ENCODE measurements around the gene ENPP1.
"Not testable (repeated sequence)": the region's sequence is repeated elsewhere in the genome, so short reads cannot be mapped to it uniquely, and the experiment has no call there.

Gene ENPP1

GRCh38 chr6:131832363-131832762 is 24.5 kb downstream of the ENPP1 start:
- DNase-seq = no peak

GRCh38 chr6:131838051-131838450 is 30.2 kb downstream of the ENPP1 start:
- no peak for DNase-seq

- no peak for DNase-seq
Measured at GRCh38 chr6:131839388-131839787, 31.6 kb downstream of the ENPP1 start.

DNA sequence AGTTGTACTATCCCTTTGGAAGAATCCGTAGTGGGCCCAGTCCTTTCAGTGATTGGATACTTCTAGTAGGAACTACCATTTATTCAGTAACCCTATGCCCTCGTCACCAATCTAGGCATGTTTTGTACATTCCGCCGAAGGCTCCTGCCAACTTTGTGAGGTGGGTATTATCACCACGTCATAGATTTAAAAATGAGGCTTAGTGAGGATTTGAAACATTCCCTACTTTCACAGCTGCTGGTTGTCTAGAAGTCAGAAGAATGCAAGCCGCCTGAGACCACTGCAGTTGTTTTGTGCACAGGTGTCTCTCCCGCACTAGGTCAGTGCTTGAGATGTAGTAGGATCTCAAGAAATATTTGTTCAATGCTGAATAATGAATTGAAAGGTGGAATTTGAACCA is 32.6 kb downstream of the ENPP1 start:
- no peak for DNase-seq

DNA sequence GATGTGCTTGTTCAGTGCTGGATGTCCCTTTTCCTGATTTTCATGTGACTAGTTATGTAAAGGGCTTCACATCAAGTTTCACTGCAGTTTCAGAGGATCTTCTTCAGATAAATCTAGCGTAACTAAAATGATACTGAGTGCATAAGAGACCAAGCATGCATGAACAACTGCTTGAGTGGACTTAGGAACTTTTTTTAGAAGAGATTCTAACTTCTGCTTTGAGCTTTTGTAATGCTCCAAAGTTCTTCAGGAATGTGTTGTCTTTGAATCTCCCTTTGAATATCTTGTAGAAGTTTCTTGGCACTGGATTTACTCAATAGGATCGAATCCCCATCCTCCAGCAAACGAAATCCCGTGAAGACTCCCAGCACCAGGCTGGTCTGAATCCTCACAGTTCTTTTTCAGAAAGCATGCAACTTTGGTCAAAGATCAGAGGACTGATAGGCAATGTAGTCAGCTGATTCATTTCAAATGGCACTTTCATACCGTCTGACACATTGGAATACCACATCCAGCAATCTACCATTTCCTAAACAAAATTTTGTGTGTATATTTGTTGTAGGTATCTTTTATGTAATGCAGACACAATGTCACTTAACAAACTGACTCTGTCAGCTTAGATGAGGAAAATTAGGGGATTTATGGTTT is 33.2 kb downstream of the ENPP1 start:
- DNase-seq = no peak

- no peak for DNase-seq
Measured at GRCh38 chr6:131843768-131844167, 35.9 kb downstream of the ENPP1 start.

DNA sequence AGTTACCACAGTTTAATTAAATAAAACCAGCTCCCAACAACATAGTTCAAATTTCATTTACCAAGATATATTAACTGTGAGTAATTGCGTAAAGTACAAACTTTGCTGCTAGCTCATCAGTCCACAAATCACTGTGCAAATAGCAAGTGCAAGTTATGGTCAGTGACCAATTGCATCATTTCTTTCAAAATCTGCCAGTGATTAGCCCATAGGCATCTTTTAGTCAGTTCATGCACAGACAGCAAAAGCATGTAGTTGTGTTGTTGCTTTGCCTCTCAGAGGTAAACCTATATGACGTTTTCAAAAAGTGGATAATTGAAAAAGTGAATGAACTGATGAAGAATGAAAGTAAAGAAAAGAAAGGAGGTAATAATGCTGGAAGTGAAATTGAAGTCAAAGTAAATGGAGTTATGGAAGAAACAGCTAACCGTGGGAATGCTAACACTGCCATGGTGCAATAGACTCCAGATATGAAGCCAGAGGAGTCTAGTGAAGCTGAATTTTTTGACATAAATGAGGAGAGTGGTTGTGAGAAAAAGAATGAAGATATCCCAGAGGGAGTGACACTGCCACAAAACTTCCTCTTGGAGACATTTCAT is 36.5 kb downstream of the ENPP1 start:
- DNase-seq = no peak

DNA sequence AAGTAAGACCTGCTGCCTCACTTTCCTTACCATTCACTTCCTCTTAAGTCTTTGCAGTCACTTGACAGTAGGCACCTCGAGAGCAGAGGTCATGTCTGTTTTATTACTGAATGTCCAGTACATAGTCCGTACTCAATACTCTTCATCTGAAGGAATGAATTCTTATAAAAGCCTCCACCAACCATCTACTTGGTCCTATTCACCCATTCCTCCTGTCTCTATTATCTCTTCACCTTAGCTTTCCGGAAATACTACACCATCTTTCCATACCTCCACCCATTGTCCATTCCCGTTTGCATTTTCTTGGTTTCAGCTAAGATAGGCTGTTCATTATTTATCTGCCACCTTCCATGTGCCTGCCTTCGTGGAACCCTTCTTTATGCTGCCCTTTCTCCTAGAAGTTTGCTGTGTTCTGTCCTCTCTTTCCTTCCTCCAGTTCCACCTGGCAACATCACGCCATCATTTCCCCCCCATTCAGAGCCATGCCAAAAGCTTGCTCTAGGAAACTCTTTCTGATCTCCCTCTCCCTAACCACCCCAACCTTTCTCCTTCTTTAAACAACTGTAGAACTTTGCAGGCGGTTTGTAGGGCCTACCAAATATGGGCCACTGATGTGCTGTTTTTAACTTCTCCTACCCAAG is 38.3 kb downstream of the ENPP1 start:
- DNase-seq = no peak

- no peak for DNase-seq
Measured at GRCh38 chr6:131846905-131847304, 39.1 kb downstream of the ENPP1 start.

DNA sequence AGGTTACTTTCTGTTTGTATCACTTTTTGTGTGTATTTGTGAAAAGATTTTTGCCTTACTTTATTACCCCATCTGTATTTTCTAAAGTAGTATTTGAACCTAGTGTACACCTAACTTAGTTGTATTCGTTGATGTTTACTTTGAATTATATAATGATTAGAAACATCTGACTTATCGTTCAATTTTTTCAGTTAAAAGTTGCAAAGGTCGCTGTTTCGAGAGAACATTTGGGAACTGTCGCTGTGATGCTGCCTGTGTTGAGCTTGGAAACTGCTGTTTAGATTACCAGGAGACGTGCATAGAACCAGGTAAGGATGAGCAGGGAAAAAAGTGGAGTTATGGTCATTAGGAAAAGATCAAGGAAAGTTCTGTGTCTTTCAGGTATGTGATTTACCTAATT is 42.0 kb downstream of the ENPP1 start:
- DNase-seq = no peak

GRCh38 chr6:131851049-131851769 is 43.4 kb downstream of the ENPP1 start:
- DNase-seq = no peak

- DNase-seq = no peak
Measured at GRCh38 chr6:131852200-131852599, 44.4 kb downstream of the ENPP1 start.

DNA sequence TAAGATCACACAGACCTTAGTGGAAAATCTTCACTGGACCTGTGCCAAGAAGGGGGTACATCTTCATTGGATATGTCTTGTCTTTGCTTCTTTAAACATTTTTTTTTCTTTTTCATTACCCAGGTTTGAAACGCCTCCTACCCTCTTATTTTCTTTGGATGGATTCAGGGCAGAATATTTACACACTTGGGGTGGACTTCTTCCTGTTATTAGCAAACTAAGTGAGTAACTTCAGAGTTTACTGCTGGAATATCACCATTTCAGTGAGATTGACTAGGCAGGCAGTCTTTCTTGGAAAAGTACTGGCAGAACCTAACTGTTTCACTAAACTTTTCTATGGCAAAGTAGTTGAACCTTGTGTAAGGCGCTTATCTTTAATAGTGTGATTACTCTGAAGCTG is 47.0 kb downstream of the ENPP1 start:
- DNase-seq = no peak

DNA sequence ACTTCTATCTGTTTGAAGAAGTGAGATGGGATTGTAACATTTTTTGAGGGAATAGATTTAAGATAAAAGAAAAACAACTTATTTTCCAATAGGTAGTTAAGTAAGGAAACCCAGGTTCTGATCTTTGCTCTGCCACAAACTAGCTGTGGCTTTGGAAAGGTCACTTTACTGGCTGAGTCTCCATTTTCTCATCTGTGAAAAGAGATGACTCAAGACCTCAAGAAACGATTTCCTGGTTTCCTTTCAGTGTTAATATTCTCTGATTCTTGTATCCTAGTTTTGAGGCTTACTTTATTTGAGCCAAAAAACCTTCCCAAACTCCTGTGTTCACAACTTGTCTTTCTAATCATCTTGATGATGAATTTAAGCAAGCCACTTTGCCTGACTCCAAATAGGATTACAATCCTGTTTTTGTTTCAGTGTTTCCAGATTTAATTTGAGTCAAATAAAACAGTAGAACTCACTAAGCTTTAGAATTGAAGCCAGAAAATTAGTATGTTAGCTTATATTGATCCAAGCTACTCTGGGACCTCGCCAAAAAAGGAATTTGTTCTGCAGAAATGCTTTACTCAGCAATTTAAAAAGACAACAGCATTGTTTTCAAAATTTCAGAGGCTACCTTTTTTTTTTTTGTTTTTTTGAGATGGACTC is 51.1 kb downstream of the ENPP1 start:
- no peak for DNase-seq

DNA sequence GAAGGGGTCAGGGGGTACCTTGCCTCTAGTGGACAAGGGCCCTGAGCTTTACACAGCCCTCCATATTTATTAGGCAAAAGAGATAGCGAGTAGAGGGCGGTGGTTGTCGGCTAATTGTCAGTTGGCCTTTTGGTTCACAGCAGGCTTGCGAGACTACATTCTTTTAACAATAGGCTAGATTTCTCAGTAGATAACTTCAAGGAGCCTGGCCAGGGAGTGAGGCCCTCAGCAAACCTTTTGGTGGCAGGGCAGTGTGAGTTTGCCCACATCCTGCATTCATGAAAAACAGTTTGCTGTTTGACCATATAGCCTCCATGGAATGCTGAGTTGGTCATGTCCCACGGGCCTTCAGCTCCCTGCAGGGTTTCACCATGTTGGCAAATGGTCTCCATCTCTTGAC is 51.8 kb downstream of the ENPP1 start:
- not testable (repeated sequence) for DNase-seq

GRCh38 chr6:131861381-131861780 is 53.6 kb downstream of the ENPP1 start:
- no peak for DNase-seq

- DNase-seq = no peak
Measured at GRCh38 chr6:131862476-131862875, 54.7 kb downstream of the ENPP1 start.

DNA sequence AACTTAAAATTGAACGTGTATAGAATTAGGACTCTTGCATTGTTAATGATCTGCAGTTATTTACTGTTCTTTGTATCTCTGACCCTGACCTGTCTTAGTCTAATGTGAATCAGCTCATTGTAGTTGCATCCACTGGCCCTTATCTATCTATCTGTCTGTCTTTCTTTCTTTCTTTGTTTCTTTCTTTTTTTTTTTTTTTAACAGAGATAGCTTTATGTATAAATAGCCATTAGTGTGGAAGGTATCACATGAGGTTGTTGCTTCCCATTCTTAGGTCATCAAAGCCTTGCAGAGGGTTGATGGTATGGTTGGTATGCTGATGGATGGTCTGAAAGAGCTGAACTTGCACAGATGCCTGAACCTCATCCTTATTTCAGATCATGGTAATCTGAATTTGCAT is 59.9 kb downstream of the ENPP1 start:
- no peak for DNase-seq

- no peak for DNase-seq
Measured at GRCh38 chr6:131868836-131869235, 61.0 kb downstream of the ENPP1 start.

DNA sequence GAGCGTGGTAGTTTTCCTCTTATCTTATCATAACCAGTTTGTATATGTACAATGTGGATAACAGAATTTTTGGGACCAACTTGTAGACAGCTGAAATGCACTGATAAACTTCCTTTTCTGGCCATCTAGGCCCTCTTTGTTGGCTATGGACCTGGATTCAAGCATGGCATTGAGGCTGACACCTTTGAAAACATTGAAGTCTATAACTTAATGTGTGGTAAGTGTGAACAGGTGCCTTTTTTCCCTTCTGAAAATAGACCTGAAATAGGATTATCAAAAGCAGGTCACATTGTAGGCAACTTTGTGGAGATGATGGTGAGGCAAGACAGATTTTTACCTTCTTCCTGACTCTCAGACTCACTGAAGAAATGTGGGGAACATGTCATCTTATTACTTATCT is 67.8 kb downstream of the ENPP1 start:
- no peak for DNase-seq

- no peak for DNase-seq
Measured at GRCh38 chr6:131876545-131876944, 68.7 kb downstream of the ENPP1 start.

DNA sequence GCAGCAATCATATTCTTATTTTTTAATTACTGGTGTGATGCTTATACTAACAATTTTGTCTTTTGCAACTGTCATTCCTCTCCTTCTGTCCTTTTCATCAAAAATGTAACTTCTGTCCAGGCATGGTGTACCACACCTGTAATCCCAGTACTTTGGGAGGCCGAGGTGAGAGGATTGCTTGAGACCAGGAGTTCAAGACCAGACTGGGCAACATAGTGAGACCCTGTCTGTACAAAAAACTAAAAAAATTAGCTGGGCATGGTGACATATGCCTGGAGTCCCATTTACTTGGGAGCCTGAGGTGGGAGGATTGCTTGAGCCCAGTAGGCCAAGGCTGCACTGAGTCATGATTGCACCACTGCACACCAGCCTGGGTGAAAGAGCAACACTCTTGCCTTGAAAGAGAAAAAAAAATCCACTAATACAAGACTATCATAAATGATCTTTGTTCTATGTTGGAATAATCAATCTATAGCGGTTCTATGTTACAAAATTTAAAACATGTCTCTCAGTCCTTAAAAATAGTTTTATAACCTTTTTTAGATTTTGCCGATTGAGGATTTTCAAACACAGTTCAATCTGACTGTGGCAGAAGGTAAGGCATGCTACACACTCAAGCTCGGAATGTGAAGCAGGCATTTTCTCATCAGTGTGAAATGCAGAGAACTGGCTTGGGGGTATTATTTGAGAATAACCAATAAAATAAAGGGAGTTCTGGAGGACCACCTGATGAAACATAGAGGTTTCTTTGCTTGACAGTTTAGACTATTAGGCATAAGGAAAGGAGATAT is 70.4 kb downstream of the ENPP1 start:
- no peak for DNase-seq

GRCh38 chr6:131883016-131883415 is 75.2 kb downstream of the ENPP1 start:
- no peak for DNase-seq

All from activated CD8-positive, alpha-beta memory T cell treated with anti-CD3 and anti-CD28 coated beads for 24 hours (primary cell).